ENCODE measurements around the gene PKN3.

GRCh38 chr9:128688501-128689292, 13.6 kb upstream of the PKN3 start, which contains the start of gene SET:
- TF ChIP-seq, protein P1, sequence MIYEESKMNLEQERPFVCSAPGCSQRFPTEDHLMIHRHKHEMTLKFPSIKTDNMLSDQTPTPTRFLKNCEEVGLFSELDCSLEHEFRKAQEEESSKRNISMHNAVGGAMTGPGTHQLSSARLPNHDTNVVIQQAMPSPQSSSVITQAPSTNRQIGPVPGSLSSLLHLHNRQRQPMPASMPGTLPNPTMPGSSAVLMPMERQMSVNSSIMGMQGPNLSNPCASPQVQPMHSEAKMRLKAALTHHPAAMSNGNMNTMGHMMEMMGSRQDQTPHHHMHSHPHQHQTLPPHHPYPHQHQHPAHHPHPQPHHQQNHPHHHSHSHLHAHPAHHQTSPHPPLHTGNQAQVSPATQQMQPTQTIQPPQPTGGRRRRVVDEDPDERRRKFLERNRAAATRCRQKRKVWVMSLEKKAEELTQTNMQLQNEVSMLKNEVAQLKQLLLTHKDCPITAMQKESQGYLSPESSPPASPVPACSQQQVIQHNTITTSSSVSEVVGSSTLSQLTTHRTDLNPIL (CRISPR knock-in tag; IDR thresholded peaks at IDR 0.05; ENCODE audit: low read depth): no peak
- TF ChIP-seq, protein P2, sequence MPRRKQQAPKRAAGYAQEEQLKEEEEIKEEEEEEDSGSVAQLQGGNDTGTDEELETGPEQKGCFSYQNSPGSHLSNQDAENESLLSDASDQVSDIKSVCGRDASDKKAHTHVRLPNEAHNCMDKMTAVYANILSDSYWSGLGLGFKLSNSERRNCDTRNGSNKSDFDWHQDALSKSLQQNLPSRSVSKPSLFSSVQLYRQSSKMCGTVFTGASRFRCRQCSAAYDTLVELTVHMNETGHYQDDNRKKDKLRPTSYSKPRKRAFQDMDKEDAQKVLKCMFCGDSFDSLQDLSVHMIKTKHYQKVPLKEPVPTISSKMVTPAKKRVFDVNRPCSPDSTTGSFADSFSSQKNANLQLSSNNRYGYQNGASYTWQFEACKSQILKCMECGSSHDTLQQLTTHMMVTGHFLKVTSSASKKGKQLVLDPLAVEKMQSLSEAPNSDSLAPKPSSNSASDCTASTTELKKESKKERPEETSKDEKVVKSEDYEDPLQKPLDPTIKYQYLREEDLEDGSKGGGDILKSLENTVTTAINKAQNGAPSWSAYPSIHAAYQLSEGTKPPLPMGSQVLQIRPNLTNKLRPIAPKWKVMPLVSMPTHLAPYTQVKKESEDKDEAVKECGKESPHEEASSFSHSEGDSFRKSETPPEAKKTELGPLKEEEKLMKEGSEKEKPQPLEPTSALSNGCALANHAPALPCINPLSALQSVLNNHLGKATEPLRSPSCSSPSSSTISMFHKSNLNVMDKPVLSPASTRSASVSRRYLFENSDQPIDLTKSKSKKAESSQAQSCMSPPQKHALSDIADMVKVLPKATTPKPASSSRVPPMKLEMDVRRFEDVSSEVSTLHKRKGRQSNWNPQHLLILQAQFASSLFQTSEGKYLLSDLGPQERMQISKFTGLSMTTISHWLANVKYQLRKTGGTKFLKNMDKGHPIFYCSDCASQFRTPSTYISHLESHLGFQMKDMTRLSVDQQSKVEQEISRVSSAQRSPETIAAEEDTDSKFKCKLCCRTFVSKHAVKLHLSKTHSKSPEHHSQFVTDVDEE (CRISPR knock-in tag; IDR thresholded peaks at IDR 0.05): no peak
- TF ChIP-seq RARB (CRISPR knock-in tag; IDR thresholded peaks at IDR 0.05): no peak
- TF ChIP-seq ISL1 (CRISPR knock-in tag; IDR thresholded peaks at IDR 0.05): no peak
- no peak for TF ChIP-seq ZNF565 (CRISPR knock-in tag; conservative IDR thresholded peaks at IDR 0.05; ENCODE audit: low read depth)
- no peak for TF ChIP-seq ESRRG (CRISPR knock-in tag; IDR thresholded peaks at IDR 0.05)
- no peak for TF ChIP-seq ZFP3 (CRISPR knock-in tag; IDR thresholded peaks at IDR 0.05)
- no peak for TF ChIP-seq BACH2 (CRISPR knock-in tag; IDR thresholded peaks at IDR 0.05; ENCODE audit: borderline replicate concordance)
- TF ChIP-seq, protein P3, sequence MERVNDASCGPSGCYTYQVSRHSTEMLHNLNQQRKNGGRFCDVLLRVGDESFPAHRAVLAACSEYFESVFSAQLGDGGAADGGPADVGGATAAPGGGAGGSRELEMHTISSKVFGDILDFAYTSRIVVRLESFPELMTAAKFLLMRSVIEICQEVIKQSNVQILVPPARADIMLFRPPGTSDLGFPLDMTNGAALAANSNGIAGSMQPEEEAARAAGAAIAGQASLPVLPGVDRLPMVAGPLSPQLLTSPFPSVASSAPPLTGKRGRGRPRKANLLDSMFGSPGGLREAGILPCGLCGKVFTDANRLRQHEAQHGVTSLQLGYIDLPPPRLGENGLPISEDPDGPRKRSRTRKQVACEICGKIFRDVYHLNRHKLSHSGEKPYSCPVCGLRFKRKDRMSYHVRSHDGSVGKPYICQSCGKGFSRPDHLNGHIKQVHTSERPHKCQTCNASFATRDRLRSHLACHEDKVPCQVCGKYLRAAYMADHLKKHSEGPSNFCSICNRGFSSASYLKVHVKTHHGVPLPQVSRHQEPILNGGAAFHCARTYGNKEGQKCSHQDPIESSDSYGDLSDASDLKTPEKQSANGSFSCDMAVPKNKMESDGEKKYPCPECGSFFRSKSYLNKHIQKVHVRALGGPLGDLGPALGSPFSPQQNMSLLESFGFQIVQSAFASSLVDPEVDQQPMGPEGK (CRISPR knock-in tag; IDR thresholded peaks at IDR 0.05; ENCODE audit: borderline replicate concordance): no peak
- TF ChIP-seq PPARA (CRISPR knock-in tag; IDR thresholded peaks at IDR 0.05; ENCODE audit: borderline replicate concordance): no peak
- no peak for TF ChIP-seq GLIS3 (CRISPR knock-in tag; IDR thresholded peaks at IDR 0.05)
